ENCODE data around the gene PTPRR.
A peak's percentile ranks its signal among the peaks of the same experiment; 100 is the strongest.

PTPRR gene

GRCh38 chr12:70920251-70920851, at the start of gene PTPRR:
TSS of gene PTPRR (minus strand) at chr12:70920738. CDS start at chr12:70920390, 348 bp downstream.
- no peak for DNase-seq (ENCODE audit: low spot score)

- DNase-seq (ENCODE audit: low spot score) = no peak
These were observed 46.7 kb upstream of the PTPRR start for GRCh38 chr12:70966996-70967790.

GRCh38 chr12:70966046-70966445, 45.5 kb upstream of the PTPRR start:
- DNase-seq (ENCODE audit: low spot score) = no peak

GRCh38 chr12:70964867-70965510, 44.5 kb upstream of the PTPRR start:
- no peak for DNase-seq (ENCODE audit: low spot score)

- DNase-seq (ENCODE audit: low spot score) = no peak
These were observed 42.6 kb upstream of the PTPRR start for GRCh38 chr12:70963081-70963660.

GRCh38 chr12:70962226-70962794, 41.8 kb upstream of the PTPRR start:
- DNase-seq (ENCODE audit: low spot score) = no peak

- no peak for DNase-seq (ENCODE audit: low spot score)
These were observed 39.9 kb upstream of the PTPRR start for GRCh38 chr12:70960484-70960883.

- DNase-seq (ENCODE audit: low spot score) = no peak
These were observed 34.9 kb upstream of the PTPRR start for GRCh38 chr12:70955415-70955814.

GRCh38 chr12:70950451-70950850, 29.9 kb upstream of the PTPRR start:
- no peak for DNase-seq (ENCODE audit: low spot score)

GRCh38 chr12:70948976-70949336, 28.4 kb upstream of the PTPRR start:
- no peak for DNase-seq (ENCODE audit: low spot score)

GRCh38 chr12:70948236-70948975, 27.9 kb upstream of the PTPRR start:
- no peak for DNase-seq (ENCODE audit: low spot score)

- DNase-seq (ENCODE audit: low spot score) = no peak
These were observed 15.8 kb upstream of the PTPRR start for GRCh38 chr12:70936203-70936813.

GRCh38 chr12:70933133-70933532, 12.6 kb upstream of the PTPRR start:
- DNase-seq (ENCODE audit: low spot score) = no peak

GRCh38 chr12:70929029-70929428, 8.5 kb upstream of the PTPRR start:
- DNase-seq (ENCODE audit: low spot score) = no peak

GRCh38 chr12:70928071-70928470, 7.5 kb upstream of the PTPRR start:
- no peak for DNase-seq (ENCODE audit: low spot score)

GRCh38 chr12:70927356-70927755, 6.8 kb upstream of the PTPRR start:
- peak; percentile 3 for DNase-seq (ENCODE audit: low spot score)

- DNase-seq (ENCODE audit: low spot score) = no peak
These were observed 5.0 kb upstream of the PTPRR start for GRCh38 chr12:70925539-70925938.

- DNase-seq (ENCODE audit: low spot score) = no peak
These were observed 353 bp upstream of the PTPRR start for GRCh38 chr12:70920891-70921290.

- no peak for DNase-seq (ENCODE audit: low spot score)
These were observed 922 bp downstream of the PTPRR start for GRCh38 chr12:70919597-70920035.

- DNase-seq (ENCODE audit: low spot score) = no peak
These were observed 1.4 kb downstream of the PTPRR start for GRCh38 chr12:70919176-70919575.

- DNase-seq (ENCODE audit: low spot score) = no peak
These were observed 2.2 kb downstream of the PTPRR start for GRCh38 chr12:70918321-70918720.

All from hematopoietic multipotent progenitor cell treated with erythropoietin and hydrocortisone succinate and interleukin-3 and kit ligand, for 15 days (in vitro differentiated cells).